ENCODE results near the gene CXCL6.

The CXCL6 gene

DNA sequence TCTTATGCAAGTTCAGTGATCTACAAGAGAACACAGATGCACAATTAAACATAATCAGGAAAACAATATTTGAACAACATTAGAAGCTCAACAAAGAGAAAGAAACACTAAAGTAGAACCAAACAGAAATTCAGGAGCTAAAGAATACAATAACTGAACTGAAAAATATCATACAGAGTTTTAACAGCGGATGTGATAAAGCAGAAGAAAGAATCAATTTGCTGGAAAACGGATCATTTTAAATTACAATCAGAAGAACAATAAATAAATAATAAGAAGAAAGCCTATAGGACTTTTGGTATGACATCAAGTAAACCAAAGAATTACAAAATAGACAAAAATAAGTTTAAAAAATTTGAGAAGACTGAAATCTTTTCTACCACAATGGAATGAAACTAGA, 36.3 kb upstream of the CXCL6 start:
- TF ChIP-seq ARNTL (CRISPR knock-in tag; IDR thresholded peaks at IDR 0.05; ENCODE audit: borderline replicate concordance, low read depth) (no peak), ZC3H10 (CRISPR knock-in tag; IDR thresholded peaks at IDR 0.05) (no peak), ZNF70 (CRISPR knock-in tag; IDR thresholded peaks at IDR 0.05) (no peak), CSDC2 (CRISPR knock-in tag; IDR thresholded peaks at IDR 0.05) (no peak), OSR1 (CRISPR knock-in tag; IDR thresholded peaks at IDR 0.05) (no peak), BACH2 (CRISPR knock-in tag; IDR thresholded peaks at IDR 0.05; ENCODE audit: borderline replicate concordance) (no peak), ZNF565 (CRISPR knock-in tag; conservative IDR thresholded peaks at IDR 0.05; ENCODE audit: low read depth) (no peak), RARB (CRISPR knock-in tag; IDR thresholded peaks at IDR 0.05) (no peak), ZFP3 (CRISPR knock-in tag; IDR thresholded peaks at IDR 0.05) (no peak), ZFP30 (CRISPR knock-in tag; IDR thresholded peaks at IDR 0.05) (no peak)
- TF ChIP-seq, protein P1, sequence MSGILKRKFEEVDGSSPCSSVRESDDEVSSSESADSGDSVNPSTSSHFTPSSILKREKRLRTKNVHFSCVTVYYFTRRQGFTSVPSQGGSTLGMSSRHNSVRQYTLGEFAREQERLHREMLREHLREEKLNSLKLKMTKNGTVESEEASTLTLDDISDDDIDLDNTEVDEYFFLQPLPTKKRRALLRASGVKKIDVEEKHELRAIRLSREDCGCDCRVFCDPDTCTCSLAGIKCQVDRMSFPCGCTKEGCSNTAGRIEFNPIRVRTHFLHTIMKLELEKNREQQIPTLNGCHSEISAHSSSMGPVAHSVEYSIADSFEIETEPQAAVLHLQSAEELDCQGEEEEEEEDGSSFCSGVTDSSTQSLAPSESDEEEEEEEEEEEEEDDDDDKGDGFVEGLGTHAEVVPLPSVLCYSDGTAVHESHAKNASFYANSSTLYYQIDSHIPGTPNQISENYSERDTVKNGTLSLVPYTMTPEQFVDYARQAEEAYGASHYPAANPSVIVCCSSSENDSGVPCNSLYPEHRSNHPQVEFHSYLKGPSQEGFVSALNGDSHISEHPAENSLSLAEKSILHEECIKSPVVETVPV (CRISPR knock-in tag; IDR thresholded peaks at IDR 0.05) = no peak
- no peak for ATAC-seq

GRCh38 chr4:73801692-73802091, 34.8 kb upstream of the CXCL6 start:
- no peak for ATAC-seq
- TF ChIP-seq GLIS3 (CRISPR knock-in tag; IDR thresholded peaks at IDR 0.05) (no peak), PATZ1 (CRISPR knock-in tag; IDR thresholded peaks at IDR 0.05; ENCODE audit: borderline replicate concordance) (no peak), PPARA (CRISPR knock-in tag; IDR thresholded peaks at IDR 0.05; ENCODE audit: borderline replicate concordance) (no peak)

DNA sequence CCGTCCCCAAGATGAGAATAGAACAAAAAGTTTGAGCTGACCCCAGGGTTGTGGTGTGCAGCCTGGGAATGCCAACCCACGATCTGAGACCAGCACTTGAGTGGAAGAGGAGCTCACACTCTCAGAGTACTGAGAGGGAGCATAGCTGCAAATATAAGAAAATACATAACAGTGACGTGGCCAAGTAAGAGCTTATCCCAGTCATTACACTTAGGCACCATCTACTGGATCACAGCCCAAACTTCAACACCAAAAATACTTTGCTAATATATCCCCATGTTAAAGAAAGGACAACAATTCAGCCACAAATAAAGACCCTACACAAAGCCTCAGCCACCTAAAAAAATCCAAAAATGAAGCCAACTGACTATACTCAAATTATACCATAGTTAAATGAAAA, 33.3 kb upstream of the CXCL6 start:
- TF ChIP-seq ZNF565 (CRISPR knock-in tag; conservative IDR thresholded peaks at IDR 0.05; ENCODE audit: low read depth) (no peak), ZFP3 (CRISPR knock-in tag; IDR thresholded peaks at IDR 0.05) (no peak), TOX (CRISPR knock-in tag; IDR thresholded peaks at IDR 0.05; ENCODE audit: borderline replicate concordance) (no peak)
- no peak for ATAC-seq

- ATAC-seq = no peak
- TF ChIP-seq ISL1 (CRISPR knock-in tag; IDR thresholded peaks at IDR 0.05) = no peak
- TF ChIP-seq PATZ1 (CRISPR knock-in tag; IDR thresholded peaks at IDR 0.05; ENCODE audit: borderline replicate concordance) = no peak
- TF ChIP-seq, protein P1 (CRISPR knock-in tag; IDR thresholded peaks at IDR 0.05) = no peak
- TF ChIP-seq ZNF565 (CRISPR knock-in tag; conservative IDR thresholded peaks at IDR 0.05; ENCODE audit: low read depth) = no peak
- TF ChIP-seq GLIS3 (CRISPR knock-in tag; IDR thresholded peaks at IDR 0.05) = no peak
- no peak for TF ChIP-seq TOX (CRISPR knock-in tag; IDR thresholded peaks at IDR 0.05; ENCODE audit: borderline replicate concordance)
- no peak for TF ChIP-seq SNAI2 (CRISPR knock-in tag; IDR thresholded peaks at IDR 0.05)
- no peak for TF ChIP-seq PPARA (CRISPR knock-in tag; IDR thresholded peaks at IDR 0.05; ENCODE audit: borderline replicate concordance)
- TF ChIP-seq, protein P2, sequence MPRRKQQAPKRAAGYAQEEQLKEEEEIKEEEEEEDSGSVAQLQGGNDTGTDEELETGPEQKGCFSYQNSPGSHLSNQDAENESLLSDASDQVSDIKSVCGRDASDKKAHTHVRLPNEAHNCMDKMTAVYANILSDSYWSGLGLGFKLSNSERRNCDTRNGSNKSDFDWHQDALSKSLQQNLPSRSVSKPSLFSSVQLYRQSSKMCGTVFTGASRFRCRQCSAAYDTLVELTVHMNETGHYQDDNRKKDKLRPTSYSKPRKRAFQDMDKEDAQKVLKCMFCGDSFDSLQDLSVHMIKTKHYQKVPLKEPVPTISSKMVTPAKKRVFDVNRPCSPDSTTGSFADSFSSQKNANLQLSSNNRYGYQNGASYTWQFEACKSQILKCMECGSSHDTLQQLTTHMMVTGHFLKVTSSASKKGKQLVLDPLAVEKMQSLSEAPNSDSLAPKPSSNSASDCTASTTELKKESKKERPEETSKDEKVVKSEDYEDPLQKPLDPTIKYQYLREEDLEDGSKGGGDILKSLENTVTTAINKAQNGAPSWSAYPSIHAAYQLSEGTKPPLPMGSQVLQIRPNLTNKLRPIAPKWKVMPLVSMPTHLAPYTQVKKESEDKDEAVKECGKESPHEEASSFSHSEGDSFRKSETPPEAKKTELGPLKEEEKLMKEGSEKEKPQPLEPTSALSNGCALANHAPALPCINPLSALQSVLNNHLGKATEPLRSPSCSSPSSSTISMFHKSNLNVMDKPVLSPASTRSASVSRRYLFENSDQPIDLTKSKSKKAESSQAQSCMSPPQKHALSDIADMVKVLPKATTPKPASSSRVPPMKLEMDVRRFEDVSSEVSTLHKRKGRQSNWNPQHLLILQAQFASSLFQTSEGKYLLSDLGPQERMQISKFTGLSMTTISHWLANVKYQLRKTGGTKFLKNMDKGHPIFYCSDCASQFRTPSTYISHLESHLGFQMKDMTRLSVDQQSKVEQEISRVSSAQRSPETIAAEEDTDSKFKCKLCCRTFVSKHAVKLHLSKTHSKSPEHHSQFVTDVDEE (CRISPR knock-in tag; IDR thresholded peaks at IDR 0.05) = no peak
- TF ChIP-seq OSR1 (CRISPR knock-in tag; IDR thresholded peaks at IDR 0.05) = no peak
- TF ChIP-seq BACH2 (CRISPR knock-in tag; IDR thresholded peaks at IDR 0.05; ENCODE audit: borderline replicate concordance) = no peak
- no peak for TF ChIP-seq ZNF70 (CRISPR knock-in tag; IDR thresholded peaks at IDR 0.05)
- TF ChIP-seq, protein P3, sequence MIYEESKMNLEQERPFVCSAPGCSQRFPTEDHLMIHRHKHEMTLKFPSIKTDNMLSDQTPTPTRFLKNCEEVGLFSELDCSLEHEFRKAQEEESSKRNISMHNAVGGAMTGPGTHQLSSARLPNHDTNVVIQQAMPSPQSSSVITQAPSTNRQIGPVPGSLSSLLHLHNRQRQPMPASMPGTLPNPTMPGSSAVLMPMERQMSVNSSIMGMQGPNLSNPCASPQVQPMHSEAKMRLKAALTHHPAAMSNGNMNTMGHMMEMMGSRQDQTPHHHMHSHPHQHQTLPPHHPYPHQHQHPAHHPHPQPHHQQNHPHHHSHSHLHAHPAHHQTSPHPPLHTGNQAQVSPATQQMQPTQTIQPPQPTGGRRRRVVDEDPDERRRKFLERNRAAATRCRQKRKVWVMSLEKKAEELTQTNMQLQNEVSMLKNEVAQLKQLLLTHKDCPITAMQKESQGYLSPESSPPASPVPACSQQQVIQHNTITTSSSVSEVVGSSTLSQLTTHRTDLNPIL (CRISPR knock-in tag; IDR thresholded peaks at IDR 0.05; ENCODE audit: low read depth) = no peak
- TF ChIP-seq ZFP30 (CRISPR knock-in tag; IDR thresholded peaks at IDR 0.05) = no peak
- no peak for TF ChIP-seq ESRRG (CRISPR knock-in tag; IDR thresholded peaks at IDR 0.05)
- no peak for TF ChIP-seq TCF4 (CRISPR knock-in tag; IDR thresholded peaks at IDR 0.05; ENCODE audit: borderline replicate concordance)
- TF ChIP-seq RARB (CRISPR knock-in tag; IDR thresholded peaks at IDR 0.05) = no peak
- no peak for TF ChIP-seq CSDC2 (CRISPR knock-in tag; IDR thresholded peaks at IDR 0.05)
- TF ChIP-seq, protein P4, sequence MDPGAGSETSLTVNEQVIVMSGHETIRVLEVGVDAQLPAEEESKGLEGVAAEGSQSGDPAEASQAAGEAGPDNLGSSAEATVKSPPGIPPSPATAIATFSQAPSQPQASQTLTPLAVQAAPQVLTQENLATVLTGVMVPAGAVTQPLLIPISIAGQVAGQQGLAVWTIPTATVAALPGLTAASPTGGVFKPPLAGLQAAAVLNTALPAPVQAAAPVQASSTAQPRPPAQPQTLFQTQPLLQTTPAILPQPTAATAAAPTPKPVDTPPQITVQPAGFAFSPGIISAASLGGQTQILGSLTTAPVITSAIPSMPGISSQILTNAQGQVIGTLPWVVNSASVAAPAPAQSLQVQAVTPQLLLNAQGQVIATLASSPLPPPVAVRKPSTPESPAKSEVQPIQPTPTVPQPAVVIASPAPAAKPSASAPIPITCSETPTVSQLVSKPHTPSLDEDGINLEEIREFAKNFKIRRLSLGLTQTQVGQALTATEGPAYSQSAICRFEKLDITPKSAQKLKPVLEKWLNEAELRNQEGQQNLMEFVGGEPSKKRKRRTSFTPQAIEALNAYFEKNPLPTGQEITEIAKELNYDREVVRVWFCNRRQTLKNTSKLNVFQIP (CRISPR knock-in tag; IDR thresholded peaks at IDR 0.05; ENCODE audit: borderline replicate concordance, low read depth) = no peak
- TF ChIP-seq ZC3H10 (CRISPR knock-in tag; IDR thresholded peaks at IDR 0.05) = no peak
Measured at GRCh38 chr4:73810191-73810590, 26.3 kb upstream of the CXCL6 start.
